Lung (tissue), 12 donors: Measurements from ENCODE around the gene ADRB2. TPM values are rescaled to one million over a fixed set of nuclear protein-coding genes. Genes with fewer than 3 reads are reported as not detected.

Experiments used
- ATAC-seq: fragments of 200-7000 bp; cut with Tn5 transposase; one replicate; pipeline ENCODE4 v1.9.1; 2020; ENCODE audit warnings: moderate number of reproducible peaks; ENCODE audit not compliant: insufficient read depth, low FRiP score
- DNase-seq, 3 donors: peaks; one replicate each; pipeline ENCODE4 v3.0.0-alpha.2; 2013 to 2017
- H3K27ac ChIP-seq, 2 donors: one replicate each; pipeline ENCODE4 v1.5.1; 2013; ENCODE audit warnings: mild to moderate bottlenecking in 2 of 2, moderate library complexity in 2 of 2, control low read depth in 1 of 2, inconsistent platforms in 1 of 2, low read depth in 1 of 2, low read length in 1 of 2
- H3K27me3 ChIP-seq, 3 donors: one replicate each; pipeline ENCODE4 v1.5.1; 2013; ENCODE audit warnings: low read length in 2 of 3; ENCODE audit not compliant: control insufficient read depth in 3 of 3, insufficient read depth in 3 of 3
- H3K36me3 ChIP-seq, 4 donors: one replicate each; pipeline ENCODE4 v1.5.1; 2013; ENCODE audit warnings: low read length in 4 of 4, mild to moderate bottlenecking in 1 of 4, moderate library complexity in 1 of 4; ENCODE audit not compliant: control insufficient read depth in 4 of 4, insufficient read depth in 4 of 4
- H3K4me1 ChIP-seq, 5 donors: one replicate each; pipeline ENCODE4 v1.5.1; 2013; ENCODE audit warnings: low read length in 5 of 5, mild to moderate bottlenecking in 2 of 5, moderate library complexity in 1 of 5; ENCODE audit not compliant: control insufficient read depth in 5 of 5, insufficient read depth in 5 of 5
- H3K4me3 ChIP-seq: one replicate; pipeline ENCODE4 v1.5.1; 2013; ENCODE audit warnings: mild to moderate bottlenecking, control low read depth, moderate library complexity
- H3K9ac ChIP-seq, 2 donors: one replicate each; pipeline ENCODE4 v1.5.1; 2013; ENCODE audit warnings: low read length in 2 of 2, control low read depth in 1 of 2; ENCODE audit not compliant: insufficient read depth in 1 of 2
- H3K9me3 ChIP-seq, 4 donors: one replicate each; pipeline ENCODE4 v1.5.1; 2013; ENCODE audit warnings: low read length in 3 of 4, mild to moderate bottlenecking in 1 of 4, moderate library complexity in 1 of 4; ENCODE audit not compliant: control insufficient read depth in 4 of 4, insufficient read depth in 3 of 4
- WGBS, 2 donors: extraction: QIAGEN DNeasy Blood & Tissue Kit; methylation state at CpG; one replicate each; pipeline ENCODE4 v1.1.7; 2013; 5-methylcytosine and 5-hydroxymethylcytosine counted together
- polyA plus RNA-seq, 2 donors: library from polyadenylated mRNA; stranded (reverse); fragments of 200-250 nt; gene quantifications; one replicate each; pipeline ENCODE4 v1.2.1, GENCODE V29; 2013
- total RNA-seq, 2 donors: library from RNA; depleted of rRNA in 1 of 2; stranded (reverse); fragments of >200 nt in 1 of 2; gene quantifications; one replicate each; pipeline ENCODE4 v1.2.1, GENCODE V29; 2014 to 2021
- TF ChIP-seq, protein P1 (sequence below): IDR thresholded peaks from 2 replicates; pipeline ENCODE4 v1.5.1; 2012; ENCODE audit warnings: mild to moderate bottlenecking; ENCODE audit errors: control extremely low read depth, extremely low read depth
- donor health status: control.
- donor health status: control.
- donor health status: Bipolar disorder and iron deficiency.
- donor health status: healthy.
- donor health status: DM: yes; HTN: yes; CAD: no.

Gene ADRB2
- total and polyA plus RNA-seq, 4 donors, result 3.5 to 18.4 (median 9.5) TPM

DNA sequence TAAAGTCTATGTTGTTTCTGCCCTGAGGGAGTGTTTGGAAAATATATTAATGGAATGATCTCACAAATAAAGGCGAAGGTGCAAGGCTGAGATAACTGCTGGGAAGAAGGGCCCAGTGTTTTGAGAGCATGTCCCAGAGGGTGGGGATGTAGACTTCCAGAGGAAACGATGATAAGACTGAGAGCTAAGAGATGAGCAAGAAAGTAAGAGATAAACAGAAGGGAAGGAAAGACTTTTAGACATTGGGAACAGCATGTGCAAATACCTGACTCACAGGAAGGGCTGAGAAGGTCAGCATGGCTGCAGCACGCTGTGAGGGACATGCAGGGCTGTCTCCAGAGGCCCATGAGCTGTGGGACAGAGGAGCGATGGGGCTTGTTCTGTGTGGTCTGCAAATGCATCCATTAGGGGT, 19.9 kb upstream of the ADRB2 start:
- H3K36me3 ChIP-seq, result no peaks in the 10 kb centered on the region
- peaks cover 0 to 37% (median 11%) of the 10 kb centered on the region in 5 donors for H3K4me1 ChIP-seq
- no peaks in the 10 kb centered on the region for H3K9me3 ChIP-seq
- WGBS, 2 donors, result 57 to 76% methylated on average over 4 of the region's 4 CpGs
- no peak overlapping the region for H3K4me3 ChIP-seq
- no peaks in the 10 kb centered on the region for H3K27me3 ChIP-seq
- no peak for ATAC-seq
- no peak for DNase-seq
- H3K27ac ChIP-seq, result peak overlapping the region in 1 of 2 donors; percentile 46
- TF ChIP-seq, protein P1, sequence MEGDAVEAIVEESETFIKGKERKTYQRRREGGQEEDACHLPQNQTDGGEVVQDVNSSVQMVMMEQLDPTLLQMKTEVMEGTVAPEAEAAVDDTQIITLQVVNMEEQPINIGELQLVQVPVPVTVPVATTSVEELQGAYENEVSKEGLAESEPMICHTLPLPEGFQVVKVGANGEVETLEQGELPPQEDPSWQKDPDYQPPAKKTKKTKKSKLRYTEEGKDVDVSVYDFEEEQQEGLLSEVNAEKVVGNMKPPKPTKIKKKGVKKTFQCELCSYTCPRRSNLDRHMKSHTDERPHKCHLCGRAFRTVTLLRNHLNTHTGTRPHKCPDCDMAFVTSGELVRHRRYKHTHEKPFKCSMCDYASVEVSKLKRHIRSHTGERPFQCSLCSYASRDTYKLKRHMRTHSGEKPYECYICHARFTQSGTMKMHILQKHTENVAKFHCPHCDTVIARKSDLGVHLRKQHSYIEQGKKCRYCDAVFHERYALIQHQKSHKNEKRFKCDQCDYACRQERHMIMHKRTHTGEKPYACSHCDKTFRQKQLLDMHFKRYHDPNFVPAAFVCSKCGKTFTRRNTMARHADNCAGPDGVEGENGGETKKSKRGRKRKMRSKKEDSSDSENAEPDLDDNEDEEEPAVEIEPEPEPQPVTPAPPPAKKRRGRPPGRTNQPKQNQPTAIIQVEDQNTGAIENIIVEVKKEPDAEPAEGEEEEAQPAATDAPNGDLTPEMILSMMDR, result no peak
- H3K9ac ChIP-seq, result no peak overlapping the region

DNA sequence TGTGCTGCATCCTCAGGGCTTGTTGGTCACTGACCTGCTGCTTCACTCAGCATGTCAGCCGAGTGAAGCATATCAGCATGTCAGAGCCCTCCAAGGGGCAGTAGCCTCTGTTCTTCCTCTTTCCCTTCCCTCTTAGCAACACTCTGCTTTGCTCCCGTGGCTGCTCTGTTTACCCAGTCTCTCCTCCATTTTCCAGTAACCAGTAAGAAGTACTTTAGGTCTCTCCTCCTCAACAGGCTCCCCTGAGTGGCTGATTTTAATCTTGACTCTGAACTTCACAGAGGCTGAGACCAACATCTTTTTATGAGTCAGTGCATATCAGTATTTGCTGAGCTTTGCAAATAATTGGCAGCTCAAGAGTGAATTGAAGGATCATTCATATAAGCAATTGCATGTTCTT, 18.6 kb upstream of the ADRB2 start:
- Histone ChIP-seq H3K4me1 (peaks cover 0 to 37% (median 11%) of the 10 kb centered on the region in 5 donors), H3K36me3 (no peaks in the 10 kb centered on the region), H3K4me3 (no peak overlapping the region), H3K27me3 (no peaks in the 10 kb centered on the region), H3K27ac (peak overlapping the region in 1 of 2 donors; percentile 80), H3K9me3 (no peaks in the 10 kb centered on the region), H3K9ac (no peak overlapping the region)
- 10 to 26% methylated on average over 2 of the region's 2 CpGs for WGBS, 2 donors
- TF ChIP-seq, protein P1, result no peak
- ATAC-seq, result peak; percentile 68
- peak; percentile 38 to 69 (median 52) for DNase-seq

DNA sequence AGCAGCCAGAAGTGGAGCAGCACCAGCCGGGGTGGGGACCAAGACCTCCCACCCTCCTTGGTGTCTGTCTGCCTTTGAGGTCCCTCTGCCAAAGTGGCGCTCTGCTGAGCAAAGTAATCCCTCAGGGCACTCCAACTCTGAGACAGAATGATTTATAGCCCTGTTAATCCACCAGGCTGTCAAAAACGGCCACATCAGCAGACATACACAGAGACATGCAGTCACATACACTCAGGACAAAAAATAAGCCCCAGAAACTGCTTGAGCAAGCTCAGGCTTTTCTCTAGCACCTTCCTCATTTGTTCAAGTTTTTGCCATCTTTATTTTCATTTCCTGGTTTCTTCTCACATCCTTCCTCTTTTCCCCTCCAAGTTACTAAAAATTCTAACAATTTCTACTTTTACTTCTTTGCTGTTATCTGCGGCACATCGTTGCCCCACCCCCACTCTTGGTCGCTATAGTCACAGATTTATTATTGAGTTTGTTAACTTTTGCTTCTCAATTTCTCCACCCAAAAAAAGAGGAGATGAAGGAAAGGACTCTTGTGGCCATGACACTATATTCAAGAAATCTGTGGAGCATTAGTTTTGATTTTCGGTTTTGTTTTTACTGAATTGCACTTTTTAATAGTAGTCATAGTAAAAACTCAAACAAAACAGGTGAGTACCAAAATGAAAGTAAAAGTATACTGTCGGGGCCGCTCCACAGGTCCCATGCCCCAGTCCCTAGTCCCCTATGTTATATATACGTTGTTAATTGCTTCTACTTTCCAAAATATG, 17.4 kb upstream of the ADRB2 start:
- ATAC-seq, result peak; percentile 21
- WGBS, 2 donors, result 18 to 20% methylated on average over 10 of the region's 10 CpGs
- Histone ChIP-seq H3K9ac (no peak overlapping the region), H3K27ac (peak overlapping the region; percentile 21 to 92), H3K4me1 (peaks cover 0 to 37% (median 11%) of the 10 kb centered on the region in 5 donors), H3K9me3 (no peaks in the 10 kb centered on the region), H3K4me3 (no peak overlapping the region), H3K27me3 (no peaks in the 10 kb centered on the region), H3K36me3 (no peaks in the 10 kb centered on the region)
- TF ChIP-seq, protein P1, result no peak
- DNase-seq, result peak in 2 of 3 donors; percentile 37 to 43
